Left cardiac atrium (tissue), 4 donors: ENCODE data around the gene CCNY. TPM values are rescaled to one million over a fixed set of nuclear protein-coding genes. Genes with fewer than 3 reads are reported as not detected.
A peak's percentile ranks its signal among the peaks of the same experiment; 100 is the strongest.

ENCODE experiments used
- ATAC-seq, 2 donors: fragments of 200-7000 bp; cut with Tn5 transposase; one replicate each; pipeline ENCODE4 v1.9.1; 2020; ENCODE audit warnings: mild to moderate bottlenecking in 2 of 2, moderate library complexity in 2 of 2
- DNase-seq: peaks from one replicate; pipeline ENCODE4 v3.0.0-alpha.2; 2020
- intact Hi-C, 2 donors: fragments of 100-400 bp; cut with DNase I; formaldehyde crosslinking; loops; one replicate each; pipeline versions ENCODE4 v1.14.1 to v1.15.1; 2022 to 2023
- total RNA-seq, 2 donors: library from RNA; stranded (reverse); fragmentation: NEBNext Ultra II Directional; extraction: Animal tissue kit (Norgen Biotek cat#: 25700); gene quantifications; one replicate each; pipeline ENCODE4 v1.2.1, GENCODE V29; 2021
- donor health status: DM: no; HTN: yes; CAD: no.
- donor health status: DM: no; HTN: yes; CAD: no; lungs with severe emphysema.
- donor health status: DM: yes; HTN: yes; CAD: no.
- donor health status: Dilated cardiomyopathy.

CCNY gene
- total RNA-seq, 2 donors from 2014 or later, result 59.3 to 76.5 TPM

DNA sequence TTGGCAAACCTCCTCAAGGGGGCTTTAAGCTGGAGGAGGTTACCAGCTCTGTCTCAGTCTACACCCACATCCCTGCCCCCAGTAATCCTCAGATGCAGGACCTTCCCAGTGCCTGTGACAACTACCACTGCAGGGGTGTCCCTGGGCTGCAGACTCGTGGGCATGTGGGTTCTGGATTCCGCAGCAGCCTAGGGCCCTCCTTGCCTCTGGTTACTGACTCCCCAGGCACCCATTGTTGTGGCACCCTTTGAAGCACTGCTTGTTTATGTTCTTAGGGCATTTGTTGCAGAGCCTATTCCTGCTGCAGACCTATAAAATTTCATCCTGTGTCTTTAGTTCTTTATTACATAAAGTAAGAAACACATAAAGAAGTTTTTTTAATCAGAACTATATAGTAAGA, 217.7 kb downstream of the CCNY start:
- intact Hi-C loops, result no loop called here
- ATAC-seq, result no peak
- no peak for DNase-seq

DNA sequence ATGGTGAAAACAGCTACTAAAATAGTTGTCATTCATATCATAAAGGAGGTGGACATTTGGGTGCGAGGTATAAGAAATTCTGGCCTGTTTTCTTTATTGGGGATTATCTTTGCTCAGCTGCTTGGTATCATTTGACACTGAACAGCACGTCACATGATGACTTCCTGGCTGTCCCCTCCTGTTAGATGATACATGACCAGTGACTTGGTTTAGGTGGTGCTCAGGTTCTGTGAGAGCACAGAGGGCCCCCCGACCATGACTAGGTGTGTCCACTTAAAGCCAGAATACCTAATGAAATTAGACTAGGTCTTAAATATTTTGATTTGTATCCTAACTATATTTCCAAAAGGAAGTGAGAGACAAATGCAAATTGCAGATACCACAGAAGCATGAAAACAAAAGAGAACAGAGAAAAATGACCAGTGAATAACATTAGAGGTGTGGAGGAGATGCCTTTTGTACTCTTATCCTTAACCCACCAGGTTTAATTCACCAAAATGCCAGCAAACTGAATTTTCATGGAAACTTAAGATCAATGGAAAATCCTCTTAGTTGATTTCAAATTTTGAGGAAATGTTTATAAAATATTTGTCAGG, 218.2 kb downstream of the CCNY start:
- intact Hi-C loops, result no loop called here
- DNase-seq (no peak), ATAC-seq (peak in 1 of 2 donors; percentile 32)

- ATAC-seq (no peak), DNase-seq (no peak)
- intact Hi-C loops, result no loop called here
Measured at GRCh38 chr10:35555962-35556930, 219.9 kb downstream of the CCNY start.

GRCh38 chr10:35558276-35558675, 222.0 kb downstream of the CCNY start:
- intact Hi-C loops, result no loop called here
- no peak for ATAC-seq
- no peak for DNase-seq

GRCh38 chr10:35559416-35559815, 223.1 kb downstream of the CCNY start:
- ATAC-seq, result no peak
- DNase-seq, result no peak
- intact Hi-C loops, result no loop called here

GRCh38 chr10:35561715-35562114, 225.4 kb downstream of the CCNY start:
- ATAC-seq, result peak; percentile 44 to 69
- peak; percentile 37 for DNase-seq
- intact Hi-C loops, result loop anchor here (10.0 kb wide), 1 partner anchor 227 kb away; the partner anchor contains the start of gene CCNY (in 2 of the 2)

DNA sequence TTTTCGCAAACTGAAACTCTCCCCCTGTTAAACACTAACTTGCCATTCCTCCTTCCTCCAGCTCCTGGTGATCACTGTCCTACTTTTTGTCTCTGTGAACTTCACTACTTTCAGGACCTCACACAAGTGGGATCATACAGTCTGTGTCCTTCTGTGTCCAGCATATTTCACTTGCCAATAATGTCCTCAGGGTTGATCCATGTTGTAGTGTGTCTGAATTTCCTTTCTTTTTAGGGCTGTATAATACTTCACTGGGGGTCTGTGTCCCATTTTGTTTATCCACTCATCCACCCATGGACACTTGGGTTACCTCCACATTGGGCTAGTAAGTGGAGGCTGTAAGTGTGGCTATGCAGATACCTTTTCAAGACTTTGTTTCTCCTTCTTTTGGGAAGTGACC, 226.1 kb downstream of the CCNY start:
- intact Hi-C loops, result loop anchor here (10.0 kb wide), 1 partner anchor 228 kb away; the partner anchor contains the start of gene CCNY (in 2 of the 2)
- DNase-seq (no peak), ATAC-seq (no peak)

DNA sequence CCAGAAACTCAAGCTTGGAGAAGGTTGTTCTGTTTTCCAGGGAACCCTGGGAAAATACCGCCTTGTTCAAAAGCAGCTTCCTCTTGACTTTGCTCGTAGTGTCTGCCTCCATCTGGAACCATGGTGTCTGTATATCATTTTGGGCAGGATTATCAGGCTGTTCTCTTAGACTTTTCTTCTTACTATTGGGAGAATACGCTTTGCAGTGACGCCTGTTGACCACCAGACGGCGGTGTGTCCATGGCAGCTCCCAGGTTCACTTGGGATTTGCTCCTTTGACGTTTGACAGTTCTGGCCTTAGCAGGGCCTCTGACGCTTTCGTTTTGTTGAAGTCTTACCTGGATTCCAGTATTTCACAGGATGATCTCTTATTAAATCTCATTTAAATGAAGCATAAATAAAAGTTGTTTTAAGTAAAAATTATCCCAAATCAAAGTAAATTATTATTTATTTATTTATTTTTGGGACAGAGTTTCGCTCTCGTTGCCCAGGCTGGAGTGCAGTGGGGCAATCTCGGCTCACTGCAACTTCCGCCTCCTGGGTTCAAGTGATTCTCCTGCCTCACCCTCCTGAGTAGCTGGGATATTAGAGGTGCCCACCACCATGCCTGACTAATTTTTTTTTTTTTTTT, 227.1 kb downstream of the CCNY start:
- peak; percentile 36 to 39 for ATAC-seq
- DNase-seq, result peak; percentile 56
- intact Hi-C loops, result loop anchor here (10.0 kb wide), 1 partner anchor 229 kb away; the partner anchor contains the start of gene CCNY (in 2 of the 2)

GRCh38 chr10:35564341-35564968, 228.1 kb downstream of the CCNY start:
- intact Hi-C loops, result loop anchor here (10.0 kb wide), 1 partner anchor 230 kb away; the partner anchor contains the start of gene CCNY (in 2 of the 2)
- ATAC-seq, result peak; percentile 45 to 48
- DNase-seq, result no peak

DNA sequence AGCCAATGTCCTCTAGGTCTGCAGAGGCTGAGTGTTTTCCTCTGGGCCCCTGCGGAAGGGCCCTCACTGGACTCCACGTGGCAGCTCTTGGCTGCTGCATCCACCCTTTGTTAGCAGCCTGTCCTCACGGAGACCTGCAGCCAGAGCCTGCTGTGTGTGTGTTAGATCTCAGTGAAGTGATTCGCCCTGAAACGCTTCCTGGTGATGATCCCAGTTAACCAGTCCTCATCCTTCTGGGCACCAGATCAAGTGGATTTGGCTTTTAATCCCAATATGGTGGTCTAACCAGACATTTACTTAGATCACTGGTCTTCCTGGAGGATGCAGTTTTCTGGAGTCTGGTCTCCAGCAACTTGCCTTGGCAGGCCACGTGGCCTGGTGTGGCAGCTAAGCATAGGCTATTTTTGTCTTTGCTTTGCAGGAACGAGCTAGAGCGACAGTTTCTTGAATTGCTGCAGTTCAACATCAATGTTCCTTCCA, 229.3 kb downstream of the CCNY start:
- intact Hi-C loops, result loop anchor here (10.0 kb wide), 1 partner anchor 231 kb away; the partner anchor contains the start of gene CCNY (in 2 of the 2)
- ATAC-seq, result peak; percentile 31 to 44
- peak; percentile 37 for DNase-seq

DNA sequence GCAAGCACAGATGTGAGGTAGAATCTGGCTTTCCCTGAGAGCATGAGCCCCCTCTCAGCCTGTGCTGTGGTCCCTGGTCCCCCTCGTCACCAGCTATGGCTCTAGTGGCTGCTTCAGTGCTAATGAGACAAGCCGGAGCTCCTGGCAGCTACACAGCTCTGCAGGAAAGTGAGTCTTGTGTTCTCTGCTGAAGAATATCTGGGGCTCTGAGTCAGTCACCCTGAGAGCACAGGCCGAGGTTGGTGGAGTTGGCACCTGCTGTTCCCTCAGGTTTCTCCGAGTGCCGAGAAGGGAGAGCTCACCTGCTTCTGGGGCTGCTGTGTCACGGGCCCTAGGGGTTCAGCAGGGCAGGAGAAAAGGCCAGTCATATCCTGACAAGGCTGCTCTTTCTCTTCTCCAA, 231.6 kb downstream of the CCNY start:
- ATAC-seq, result no peak
- DNase-seq, result no peak
- intact Hi-C loops, result loop anchor here (10.0 kb wide), 1 partner anchor 233 kb away; the partner anchor contains the start of gene CCNY (in 2 of the 2)

DNA sequence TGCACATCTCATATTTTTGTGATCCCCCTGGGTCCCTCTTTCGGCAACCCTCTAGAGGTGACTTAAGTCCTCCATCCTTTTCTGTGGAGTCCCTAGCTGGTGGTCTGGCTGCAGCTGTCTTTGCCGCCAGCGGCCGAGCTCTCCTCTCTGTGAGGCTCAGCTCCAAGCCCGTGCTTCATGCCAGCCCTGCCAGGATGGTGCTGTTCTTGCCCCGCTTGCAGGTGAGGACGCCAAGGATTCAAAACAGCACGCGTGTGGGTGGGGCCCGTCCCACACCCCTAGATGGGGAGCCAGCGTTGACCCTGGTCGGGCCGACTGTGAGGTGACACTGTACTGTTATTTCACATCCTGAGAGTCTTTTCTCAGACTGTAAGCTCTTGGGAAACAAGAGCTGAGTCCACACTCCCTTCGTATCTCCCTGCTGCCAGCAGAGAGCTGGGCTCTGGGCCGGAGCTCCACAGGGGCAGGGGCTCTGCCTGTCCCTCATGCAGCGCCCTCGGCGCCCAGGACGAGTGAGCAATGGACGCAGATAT, 232.2 kb downstream of the CCNY start:
- intact Hi-C loops, result loop anchor here (10.0 kb wide), 1 partner anchor 234 kb away; the partner anchor contains the start of gene CCNY (in 2 of the 2)
- ATAC-seq (no peak), DNase-seq (no peak)

- DNase-seq, result no peak
- intact Hi-C loops, result loop anchor here (10.0 kb wide), 1 partner anchor 234 kb away; the partner anchor contains the start of gene CCNY (in 2 of the 2)
- no peak for ATAC-seq
Measured at GRCh38 chr10:35569111-35569707, 232.9 kb downstream of the CCNY start.

DNA sequence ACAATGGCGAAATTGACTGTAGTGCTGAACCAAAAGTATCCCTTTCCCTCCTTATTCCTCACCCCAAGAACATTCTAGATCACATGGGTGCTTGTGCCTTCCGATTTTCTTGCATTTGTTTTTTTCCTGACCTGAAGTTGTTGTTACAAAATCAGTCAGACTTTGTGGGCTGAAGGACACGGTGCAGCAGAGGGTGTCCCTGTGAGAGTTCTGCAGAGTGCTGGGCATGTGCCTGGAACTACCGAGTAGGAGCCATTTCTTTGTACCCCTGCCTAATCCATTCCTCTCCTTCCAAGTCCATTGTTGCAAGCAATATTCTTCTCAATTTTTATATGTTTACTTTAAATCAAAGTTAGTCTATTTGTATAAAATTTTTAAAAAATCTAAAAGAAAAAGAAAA, 233.5 kb downstream of the CCNY start:
- no peak for ATAC-seq
- intact Hi-C loops, result loop anchor here (10.0 kb wide), 1 partner anchor 235 kb away; the partner anchor contains the start of gene CCNY (in 2 of the 2)
- DNase-seq, result no peak

DNA sequence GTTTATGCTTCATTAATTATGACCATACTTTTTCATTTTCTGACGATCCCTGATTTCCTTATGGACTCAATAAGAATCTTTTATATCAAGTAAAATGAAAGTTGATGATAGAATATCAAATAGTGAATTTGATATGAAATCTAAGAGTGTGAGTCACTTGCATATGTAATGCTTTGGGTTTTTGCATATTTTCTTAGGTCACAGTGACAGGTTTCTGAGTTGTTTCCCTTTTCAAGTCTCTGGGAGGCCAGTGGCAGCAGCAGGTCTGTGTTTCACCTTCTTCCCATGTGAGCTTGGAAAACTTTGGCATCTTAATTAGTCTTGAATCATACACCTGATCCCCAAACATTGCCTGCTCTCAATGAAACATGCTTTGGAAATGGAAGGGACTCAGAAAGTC, 234.1 kb downstream of the CCNY start:
- no peak for DNase-seq
- no peak for ATAC-seq
- intact Hi-C loops, result no loop called here

- ATAC-seq (no peak), DNase-seq (no peak)
- intact Hi-C loops, result no loop called here
Measured at GRCh38 chr10:35572583-35572982, 236.3 kb downstream of the CCNY start.

DNA sequence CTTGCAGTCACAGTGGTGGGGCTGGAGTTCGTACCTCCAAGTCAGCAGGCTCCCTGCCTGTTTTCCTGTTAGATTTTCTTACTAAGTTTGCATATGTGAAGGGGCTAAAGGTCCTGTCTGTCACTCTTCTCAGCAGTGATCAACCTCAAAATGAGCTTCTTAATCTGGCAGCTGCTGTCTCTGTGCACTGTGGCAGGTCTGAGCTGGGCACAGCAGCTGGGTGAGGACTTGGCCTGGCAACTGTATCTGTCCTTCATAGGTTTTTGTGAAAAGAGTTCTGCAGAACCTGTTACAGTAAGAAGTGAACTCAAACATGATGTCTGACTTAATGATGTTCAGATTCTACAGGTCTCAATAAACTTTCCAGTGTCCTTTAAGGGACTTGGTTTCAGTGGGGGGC, 237.5 kb downstream of the CCNY start:
- ATAC-seq (no peak), DNase-seq (no peak)
- intact Hi-C loops, result no loop called here

DNA sequence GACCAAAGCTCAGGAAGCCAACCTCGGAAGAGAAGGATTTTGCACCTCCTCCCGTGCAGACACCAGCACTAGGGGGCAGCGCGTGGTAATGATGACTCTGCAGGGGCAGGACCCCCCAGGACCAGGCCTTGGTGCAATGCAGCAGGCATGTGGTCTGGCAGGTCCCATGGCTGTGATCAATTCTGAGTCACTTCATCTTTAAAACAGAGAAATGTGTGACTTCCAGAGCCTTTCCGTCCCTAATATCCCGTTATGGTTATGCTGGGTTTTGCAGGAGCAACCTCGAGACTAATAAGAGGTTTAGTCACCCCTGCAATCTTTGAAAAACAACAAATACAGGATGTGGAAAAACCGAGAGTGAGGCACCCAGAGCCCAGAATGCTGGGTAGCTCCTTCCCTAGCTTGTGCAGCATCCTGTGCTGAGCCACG, 238.6 kb downstream of the CCNY start:
- ATAC-seq (no peak), DNase-seq (no peak)
- intact Hi-C loops, result no loop called here
